Naive thymus-derived CD4-positive, alpha-beta T cell (primary cell): ENCODE measurements around the gene MON2. TPM values are rescaled to one million over a fixed set of nuclear protein-coding genes. Genes with fewer than 3 reads are reported as not detected.

Experiments
- ATAC-seq: fragments of 150-1000 bp; cut with Tn5 transposase; 2 replicates; pipeline ENCODE4 v1.10.0; 2021; ENCODE audit warnings: mild to moderate bottlenecking, moderate library complexity
- CTCF ChIA-PET: fragments of 350-600 bp; sonication (Branson Sonifier 250); formaldehyde crosslinking; loops from one replicate; lab custom pipeline; 2021; ENCODE audit warnings: antibody characterized with exemption; lab: Charles Lee
- POLR2A ChIA-PET: fragments of 350-600 bp; sonication (Branson Sonifier 250); formaldehyde crosslinking; loops from one replicate; lab custom pipeline; 2021; ENCODE audit warnings: antibody characterized with exemption, inconsistent platforms; lab: Charles Lee
- DNase-seq, 9 donors: peaks; one replicate each; pipeline versions ENCODE4 v3.0.0 to v3.0.0-alpha.2; 2020 to 2022; ENCODE audit warnings: mixed read lengths in 1 of 9
- H3K27ac ChIP-seq: one replicate; pipeline ENCODE4 v1.7.0; 2013; ENCODE audit warnings: mild to moderate bottlenecking, low read depth, low read length, moderate library complexity
- H3K27me3 ChIP-seq, 2 donors: one replicate each; pipeline ENCODE4 v1.7.0; 2013; ENCODE audit warnings: low read length in 2 of 2, mild to moderate bottlenecking in 2 of 2, moderate library complexity in 2 of 2; ENCODE audit not compliant: control insufficient read depth in 2 of 2, insufficient read depth in 2 of 2
- H3K36me3 ChIP-seq, 3 experiments: 1 replicate in 2 of 3; 2 replicates in 1 of 3; pipeline ENCODE4 v1.7.0; 2013; ENCODE audit warnings: low read length in 3 of 3, mild to moderate bottlenecking in 3 of 3, moderate library complexity in 1 of 3; ENCODE audit not compliant: insufficient read depth in 3 of 3, control insufficient read depth in 2 of 3
- H3K4me1 ChIP-seq, 2 donors: one replicate each; pipeline ENCODE4 v1.7.0; 2013; ENCODE audit warnings: low read length in 2 of 2, mild to moderate bottlenecking in 2 of 2, moderate library complexity in 1 of 2; ENCODE audit not compliant: control insufficient read depth in 2 of 2, insufficient read depth in 2 of 2
- H3K4me3 ChIP-seq: 2 replicates; pipeline ENCODE4 v1.7.0; 2013; ENCODE audit warnings: mild to moderate bottlenecking, low read length
- H3K9me3 ChIP-seq, 3 experiments: 1 replicate in 2 of 3; 2 replicates in 1 of 3; pipeline ENCODE4 v1.7.0; 2013; ENCODE audit warnings: low read length in 3 of 3; ENCODE audit not compliant: control insufficient read depth in 2 of 3
- H3K27ac Mint-ChIP-seq, 9 donors: one replicate each; pipeline ENCODE4 v1.8.0; 2020 to 2022; ENCODE audit warnings: mixed read lengths in 9 of 9, mild to moderate bottlenecking in 8 of 9, moderate library complexity in 5 of 9, inconsistent platforms in 2 of 9
- H3K27me3 Mint-ChIP-seq, 5 donors: one replicate each; pipeline ENCODE4 v1.8.0; 2021 to 2022; ENCODE audit warnings: mixed read lengths in 5 of 5, mild to moderate bottlenecking in 1 of 5
- H3K36me3 Mint-ChIP-seq, 5 donors: one replicate each; pipeline ENCODE4 v1.8.0; 2020 to 2022; ENCODE audit warnings: mixed read lengths in 5 of 5, mild to moderate bottlenecking in 3 of 5, inconsistent platforms in 1 of 5
- H3K4me1 Mint-ChIP-seq, 7 donors: one replicate each; pipeline ENCODE4 v1.8.0; 2020 to 2022; ENCODE audit warnings: mixed read lengths in 7 of 7, mild to moderate bottlenecking in 3 of 7, inconsistent platforms in 1 of 7
- H3K4me3 Mint-ChIP-seq, 10 donors: one replicate each; pipeline ENCODE4 v1.8.0; 2020 to 2022; ENCODE audit warnings: mild to moderate bottlenecking in 10 of 10, mixed read lengths in 10 of 10, moderate library complexity in 6 of 10, inconsistent platforms in 2 of 10
- H3K9me3 Mint-ChIP-seq, 11 donors: one replicate each; pipeline ENCODE4 v1.8.0; 2020 to 2022; ENCODE audit warnings: mixed read lengths in 11 of 11, mild to moderate bottlenecking in 4 of 11, inconsistent platforms in 1 of 11, moderate library complexity in 1 of 11
- intact Hi-C, 2 donors: fragments of 100-400 bp; cut with micrococcal nuclease; formaldehyde crosslinking; loops; one replicate each; pipeline ENCODE4 v1.15.1; 2023
- polyA plus RNA-seq, 2 donors: library from polyadenylated mRNA; unstranded; fragments of 300-500 nt; fragmentation: Illumina TruSeq; gene quantifications; one replicate each; pipeline ENCODE4 v1.2.3, GENCODE V29; 2021
- total RNA-seq, 6 experiments: library from RNA in 5 of 6; stranded (reverse) in 5 of 6; gene quantifications; 1 replicate in 5 of 6; 2 replicates in 1 of 6; pipeline ENCODE4 v1.2.3 and lab custom pipeline; 2021 to 2026

The MON2 gene
- total and polyA plus RNA-seq, 7 experiments from 2014 or later, result 18.2 to 96.3 (median 68.5) TPM

DNA sequence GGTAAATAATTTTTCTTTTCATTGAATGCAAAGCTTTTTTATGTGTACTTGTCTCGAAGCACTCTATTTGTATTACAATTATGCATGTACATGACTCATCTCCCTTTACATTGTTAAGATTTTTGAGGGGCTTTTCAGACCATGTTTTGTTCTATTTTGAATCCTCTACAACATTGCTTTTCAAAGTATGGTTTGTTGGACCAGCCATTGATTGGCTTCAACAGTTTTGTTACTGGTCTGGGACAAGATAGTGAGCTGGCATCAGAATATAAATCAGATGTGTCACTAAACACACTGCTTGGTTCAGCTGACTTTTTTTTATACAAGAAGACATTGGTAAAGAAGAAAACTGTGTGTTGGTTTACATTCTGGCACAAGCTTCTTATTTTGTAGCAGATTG is 122.3 kb downstream of the MON2 start:
- no peak for ATAC-seq
- Mint-ChIP-seq H3K27ac (peak overlapping the region in 1 of 9 donors; percentile 16), H3K36me3 (peaks cover 0 to 39% (median 16%) of the 10 kb centered on the region in 5 donors), H3K4me3 (no peak overlapping the region), H3K27me3 (no peaks in the 10 kb centered on the region), H3K4me1 (peaks cover 0 to 2% (median 0%) of the 10 kb centered on the region in 7 donors), H3K9me3 (no peaks in the 10 kb centered on the region)
- Histone ChIP-seq H3K4me3 (no peak overlapping the region), H3K27me3 (no peaks in the 10 kb centered on the region), H3K27ac (no peak overlapping the region), H3K9me3 (no peaks in the 10 kb centered on the region), H3K4me1 (no peaks in the 10 kb centered on the region), H3K36me3 (peaks cover 0 to 14% (median 9%) of the 10 kb centered on the region in 3 experiments)
- intact Hi-C loops, result loop anchor here in 1 of 2 donors (1.0 kb wide), 1 partner anchor 8 kb away; no protein-coding TSS in a partner anchor
- no peak for DNase-seq
- ChIA-PET CTCF (no interaction called here), POLR2A (interaction anchor here (0.7 to 1.7 kb wide), 2 partner anchors 14 to 123 kb away, joined by 3 to 4 read pairs; no protein-coding TSS in a partner anchor)

DNA sequence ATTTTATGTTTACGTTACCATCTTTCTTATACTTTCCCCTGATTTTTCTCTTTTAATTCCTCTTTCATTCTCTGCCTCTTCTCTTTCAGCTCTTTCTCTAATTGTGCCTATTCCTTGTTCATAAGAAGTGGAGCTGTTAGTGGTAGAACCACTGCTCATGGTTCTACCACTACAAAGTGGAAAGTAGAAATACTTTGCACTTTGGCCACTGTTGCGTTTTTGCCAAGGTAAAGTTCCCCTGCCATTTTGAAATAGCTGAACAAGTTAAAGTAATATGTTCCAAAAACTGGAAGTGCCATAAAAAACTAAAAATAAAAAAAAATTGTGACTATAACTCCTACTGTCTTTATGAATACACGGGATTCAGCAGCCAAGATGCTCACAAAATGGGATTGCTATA is 130.6 kb downstream of the MON2 start:
- Histone ChIP-seq H3K27ac (no peak overlapping the region), H3K27me3 (no peaks in the 10 kb centered on the region), H3K9me3 (no peaks in the 10 kb centered on the region), H3K4me1 (no peaks in the 10 kb centered on the region), H3K36me3 (no peaks in the 10 kb centered on the region), H3K4me3 (no peak overlapping the region)
- no peaks in the 10 kb centered on the region for H3K27me3 Mint-ChIP-seq
- ChIA-PET CTCF (interaction anchor here (0.9 kb wide), 1 partner anchor 188 kb away, joined by 3 read pairs; no protein-coding TSS in a partner anchor), POLR2A (no interaction called here)
- DNase-seq (no peak), ATAC-seq (no peak)
- no peak overlapping the region for H3K4me3 Mint-ChIP-seq
- intact Hi-C loops, result no loop called here
- no peaks in the 10 kb centered on the region for H3K9me3 Mint-ChIP-seq
- no peak overlapping the region for H3K27ac Mint-ChIP-seq
- H3K4me1 Mint-ChIP-seq, result peaks cover 0 to 14% (median 3%) of the 10 kb centered on the region in 7 donors
- H3K36me3 Mint-ChIP-seq, result peaks cover 0 to 9% (median 0%) of the 10 kb centered on the region in 5 donors

DNA sequence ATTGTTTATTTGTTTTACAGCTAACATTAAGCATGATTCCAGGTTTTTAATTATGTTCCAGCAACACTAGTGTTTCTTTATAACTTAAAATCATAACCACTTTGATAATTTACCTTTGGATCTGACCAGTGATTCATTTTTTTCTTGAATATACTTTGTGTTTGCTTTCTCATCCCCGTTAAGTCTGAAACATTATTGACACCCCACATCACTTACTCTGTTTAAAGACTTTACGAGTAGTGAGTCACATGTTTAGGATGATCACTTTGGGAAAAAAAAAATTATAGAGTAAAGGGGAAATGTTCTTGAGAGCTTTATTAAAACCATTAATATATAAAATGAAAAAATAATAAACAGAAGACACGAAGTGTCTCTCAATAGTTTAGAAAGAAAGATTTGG is 132.2 kb downstream of the MON2 start:
- H3K36me3 Mint-ChIP-seq, result peaks cover 0 to 5% (median 0%) of the 10 kb centered on the region in 5 donors
- Histone ChIP-seq H3K36me3 (peaks cover 0 to 8% (median 0%) of the 10 kb centered on the region in 3 experiments), H3K27ac (no peak overlapping the region), H3K4me1 (no peaks in the 10 kb centered on the region), H3K27me3 (no peaks in the 10 kb centered on the region), H3K9me3 (no peaks in the 10 kb centered on the region), H3K4me3 (no peak overlapping the region)
- no peak overlapping the region for H3K27ac Mint-ChIP-seq
- ChIA-PET POLR2A (interaction anchor here (1.1 kb wide), 1 partner anchor 10 kb away, joined by 3 read pairs; no protein-coding TSS in a partner anchor), CTCF (no interaction called here)
- DNase-seq (no peak), ATAC-seq (no peak)
- H3K9me3 Mint-ChIP-seq, result no peaks in the 10 kb centered on the region
- H3K4me3 Mint-ChIP-seq, result no peak overlapping the region
- H3K4me1 Mint-ChIP-seq, result peaks cover under 1 to 16% (median 4%) of the 10 kb centered on the region in 7 donors
- intact Hi-C loops, result no loop called here
- H3K27me3 Mint-ChIP-seq, result no peaks in the 10 kb centered on the region

DNA sequence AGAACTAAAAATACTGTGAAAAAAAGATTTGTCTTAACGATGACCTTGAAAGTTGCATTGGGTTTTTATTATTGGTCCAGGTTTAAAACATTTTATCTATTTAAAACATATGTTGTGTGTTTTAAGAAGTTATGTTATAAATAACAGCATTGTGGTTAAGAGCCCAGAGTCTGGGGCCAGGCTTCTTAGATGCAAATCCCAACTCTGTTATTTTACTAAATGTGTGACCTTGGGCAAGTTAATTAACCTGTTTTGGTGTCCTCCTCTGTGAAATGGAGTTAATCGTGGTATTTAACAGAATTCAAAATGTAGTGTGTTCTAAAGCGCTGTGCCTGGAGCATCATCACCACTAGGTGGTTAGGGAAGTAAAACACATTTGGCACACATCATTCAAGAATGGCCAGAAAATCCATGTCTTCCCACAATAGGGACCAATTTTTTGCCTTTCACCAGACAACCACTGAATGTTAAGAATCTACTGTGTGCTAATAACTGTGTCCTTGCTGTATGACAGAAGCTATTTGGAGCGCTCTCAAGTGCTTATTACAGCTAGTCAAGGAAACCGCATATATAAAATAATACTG is 133.3 kb downstream of the MON2 start:
- ATAC-seq (no peak), DNase-seq (no peak)
- Histone ChIP-seq H3K9me3 (no peaks in the 10 kb centered on the region), H3K4me3 (no peak overlapping the region), H3K36me3 (peaks cover 0 to 8% (median 0%) of the 10 kb centered on the region in 3 experiments), H3K4me1 (peaks cover 7% of the 10 kb centered on the region in 2 donors), H3K27me3 (no peaks in the 10 kb centered on the region), H3K27ac (no peak overlapping the region)
- intact Hi-C loops, result loop anchor here in 1 of 2 donors (5.0 to 10.0 kb wide), 4 partner anchors 115 to 1855 kb away; partner anchors contain the start of genes KICS2, TBK1 and XPOT
- Mint-ChIP-seq H3K9me3 (no peaks in the 10 kb centered on the region), H3K4me3 (no peak overlapping the region), H3K27ac (peak overlapping the region in 1 of 9 donors; percentile 99), H3K4me1 (peaks cover 6 to 27% (median 15%) of the 10 kb centered on the region in 7 donors), H3K27me3 (no peaks in the 10 kb centered on the region), H3K36me3 (peaks cover 0 to 8% (median 0%) of the 10 kb centered on the region in 5 donors)
- ChIA-PET POLR2A (interaction anchor here (0.6 kb wide), 1 partner anchor 1792 kb away, joined by 5 read pairs; no protein-coding TSS in a partner anchor), CTCF (no interaction called here)

DNA sequence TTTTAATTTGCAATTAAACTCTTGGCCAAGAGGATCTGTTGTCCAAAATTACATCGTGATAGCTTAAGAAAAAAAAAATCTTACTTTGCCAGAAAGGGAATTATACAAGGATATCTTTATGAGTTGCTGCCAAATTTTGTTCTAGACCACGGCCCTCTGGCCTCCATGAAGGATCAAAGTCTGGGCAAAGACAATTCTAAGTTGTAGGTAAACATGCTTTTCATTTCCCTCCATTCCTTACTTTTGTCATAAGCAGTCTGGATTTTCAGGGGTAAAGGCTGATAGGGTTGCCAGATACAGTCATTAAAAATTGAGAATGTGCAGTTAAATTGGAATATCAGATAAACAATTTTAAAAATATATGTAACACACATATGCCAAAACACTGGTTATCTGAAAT is 135.1 kb downstream of the MON2 start:
- no peaks in the 10 kb centered on the region for H3K9me3 Mint-ChIP-seq
- no peaks in the 10 kb centered on the region for H3K27me3 Mint-ChIP-seq
- intact Hi-C loops, result loop anchor here (1.0 to 10.0 kb wide), 13 partner anchors 20 to 1853 kb away; partner anchors contain the start of genes KICS2 (in 2 of the 2), MON2 (in 1 of the 2), TBK1 (in 1 of the 2) and USP15 (in 1 of the 2)
- no peak for DNase-seq
- no peak for ATAC-seq
- CTCF ChIA-PET, result interaction anchor here (1.3 kb wide), 1 partner anchor 8 kb away, joined by 5 read pairs; no protein-coding TSS in a partner anchor
- no peaks in the 10 kb centered on the region for H3K9me3 ChIP-seq
- H3K27ac Mint-ChIP-seq, result peak overlapping the region; percentile 99 to 100 (median 99)
- peak overlapping the region; percentile 39 to 97 (median 92) for H3K4me3 Mint-ChIP-seq
- peaks cover 0 to 12% (median 0%) of the 10 kb centered on the region in 5 donors for H3K36me3 Mint-ChIP-seq
- no peaks in the 10 kb centered on the region for H3K27me3 ChIP-seq
- POLR2A ChIA-PET, result interaction anchor here (0.7 to 2.5 kb wide), 3 partner anchors 136 to 342 kb away, joined by 5 to 18 read pairs (median 8); partner anchors contain the start of genes MON2 and USP15
- peak overlapping the region; percentile 93 for H3K4me3 ChIP-seq
- peaks cover 0 to 8% (median 0%) of the 10 kb centered on the region in 3 experiments for H3K36me3 ChIP-seq
- H3K4me1 Mint-ChIP-seq, result peaks cover 9 to 41% (median 29%) of the 10 kb centered on the region in 7 donors
- H3K4me1 ChIP-seq, result peaks cover 12% of the 10 kb centered on the region in 2 donors
- peak overlapping the region; percentile 99 for H3K27ac ChIP-seq

DNA sequence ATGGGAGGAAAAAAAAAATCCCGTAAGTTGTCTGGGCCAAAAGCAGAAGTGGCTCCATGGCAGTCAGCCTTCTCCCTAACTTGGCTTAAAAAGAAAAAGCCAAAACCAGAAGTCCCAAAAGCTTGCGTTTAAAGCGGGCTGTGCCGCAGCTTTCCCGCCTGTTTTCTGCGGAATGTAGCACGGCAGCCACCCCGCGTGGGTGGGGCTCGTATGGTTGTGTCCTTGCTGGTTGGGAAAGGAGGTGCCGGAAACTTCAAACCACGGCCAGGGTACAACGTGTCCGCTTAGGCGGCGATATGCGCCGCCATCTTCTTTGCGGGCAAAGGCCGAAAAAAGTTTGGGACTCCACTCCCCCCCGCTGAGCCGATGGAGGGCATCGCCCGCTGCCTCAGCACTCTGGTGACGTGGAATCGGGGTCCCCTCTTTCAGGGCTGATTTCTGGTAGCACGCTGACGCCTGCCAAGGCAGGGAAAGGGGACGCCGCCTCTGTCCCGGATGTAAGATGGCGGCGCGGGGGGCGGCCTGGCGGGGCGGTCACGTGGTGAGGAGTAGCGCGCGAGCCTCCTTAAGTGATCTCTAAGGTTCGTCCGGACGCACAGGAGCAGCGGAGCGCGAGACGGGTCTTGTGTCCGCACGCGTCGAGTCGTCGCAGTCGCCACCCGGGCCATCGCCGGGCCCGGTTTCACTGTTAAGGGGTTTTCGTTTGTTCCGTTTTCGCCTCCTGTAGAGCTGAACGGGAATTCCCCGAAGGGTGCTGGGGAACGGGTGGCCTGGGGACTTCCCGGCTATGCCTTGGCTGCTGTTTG is 135.8 kb downstream of the MON2 start:
- H3K9me3 Mint-ChIP-seq, result no peaks in the 10 kb centered on the region
- H3K36me3 Mint-ChIP-seq, result peaks cover 0 to 12% (median 0%) of the 10 kb centered on the region in 5 donors
- Histone ChIP-seq H3K9me3 (no peaks in the 10 kb centered on the region), H3K4me1 (peaks cover 12% of the 10 kb centered on the region in 2 donors), H3K36me3 (peaks cover 0 to 8% (median 0%) of the 10 kb centered on the region in 3 experiments), H3K4me3 (peak overlapping the region; percentile 93), H3K27me3 (no peaks in the 10 kb centered on the region), H3K27ac (peak overlapping the region; percentile 99)
- POLR2A ChIA-PET, result interaction anchor here (0.7 to 2.5 kb wide), 13 partner anchors 7 to 450 kb away, joined by 3 to 21 read pairs (median 4); partner anchors contain the start of genes MON2 and USP15
- intact Hi-C loops, result loop anchor here (1.0 to 10.0 kb wide), 15 partner anchors 21 to 1852 kb away; partner anchors contain the start of genes KICS2 (in 2 of the 2), MON2 (in 2 of the 2), USP15 (in 2 of the 2) and TBK1 (in 1 of the 2)
- ATAC-seq (peak; percentile 81), DNase-seq (peak; percentile 83 to 90 (median 87))
- peak overlapping the region; percentile 77 to 97 (median 92) for H3K4me3 Mint-ChIP-seq
- H3K4me1 Mint-ChIP-seq, result peaks cover 10 to 43% (median 29%) of the 10 kb centered on the region in 7 donors
- peak overlapping the region; percentile 99 to 100 (median 99) for H3K27ac Mint-ChIP-seq
- no peaks in the 10 kb centered on the region for H3K27me3 Mint-ChIP-seq
- CTCF ChIA-PET, result interaction anchor here (0.8 to 1.3 kb wide), 4 partner anchors 9 to 194 kb away, joined by 3 to 5 read pairs (median 4); no protein-coding TSS in a partner anchor
